Activated T-cell treated with anti-CD3 and anti-CD28 coated beads, Interleukin-2, amount 50 U/mL, for 4 hours (primary cell): Measurements from ENCODE around the gene MYPN. TPM values are rescaled to one million over a fixed set of nuclear protein-coding genes. Genes with fewer than 3 reads are reported as not detected.

Source experiments
- ATAC-seq, 2 donors: fragments of 200-7000 bp; cut with Tn5 transposase; one replicate each; pipeline ENCODE4 v1.10.0; 2021
- DNase-seq: peaks from one replicate; pipeline ENCODE4 v3.0.0-alpha.2; 2020
- H3K27me3 Mint-ChIP-seq: one replicate; pipeline ENCODE4 v1.8.0; 2021; ENCODE audit warnings: low read depth, mixed read lengths
- H3K36me3 Mint-ChIP-seq: one replicate; pipeline ENCODE4 v1.8.0; 2022; ENCODE audit warnings: mixed read lengths; ENCODE audit not compliant: insufficient read depth
- H3K4me1 Mint-ChIP-seq: one replicate; pipeline ENCODE4 v1.8.0; 2021; ENCODE audit warnings: low read depth, mixed read lengths
- H3K4me3 Mint-ChIP-seq: one replicate; pipeline ENCODE4 v1.8.0; 2021; ENCODE audit warnings: mild to moderate bottlenecking, moderate library complexity, mixed read lengths
- H3K9me3 Mint-ChIP-seq: one replicate; pipeline ENCODE4 v1.8.0; 2021; ENCODE audit warnings: mixed read lengths
- total RNA-seq, 3 donors: library from RNA; stranded (reverse); gene quantifications; one replicate each; pipeline ENCODE4 v1.2.1, GENCODE V29; 2021

MYPN gene
- total RNA-seq, 3 donors from 2014 or later, result not detected

- no peaks in the 10 kb centered on the region for H3K9me3 Mint-ChIP-seq
- no peaks in the 10 kb centered on the region for H3K36me3 Mint-ChIP-seq
- H3K27me3 Mint-ChIP-seq, result peaks cover 3% of the 10 kb centered on the region
- no peak overlapping the region for H3K4me3 Mint-ChIP-seq
- no peaks in the 10 kb centered on the region for H3K4me1 Mint-ChIP-seq
- no peak for ATAC-seq
- no peak for DNase-seq
Observed at GRCh38 chr10:68133523-68133922, 24.2 kb downstream of the MYPN start.

- H3K4me3 Mint-ChIP-seq, result no peak overlapping the region
- ATAC-seq (no peak), DNase-seq (no peak)
- no peaks in the 10 kb centered on the region for H3K9me3 Mint-ChIP-seq
- H3K27me3 Mint-ChIP-seq, result peaks cover 10% of the 10 kb centered on the region
- no peaks in the 10 kb centered on the region for H3K4me1 Mint-ChIP-seq
- H3K36me3 Mint-ChIP-seq, result no peaks in the 10 kb centered on the region
Observed at GRCh38 chr10:68135362-68135761, 26.1 kb downstream of the MYPN start.

GRCh38 chr10:68135922-68136792 lies 26.9 kb downstream of the MYPN start:
- ATAC-seq (no peak), DNase-seq (no peak)
- H3K27me3 Mint-ChIP-seq, result peaks cover 15% of the 10 kb centered on the region
- no peaks in the 10 kb centered on the region for H3K4me1 Mint-ChIP-seq
- no peaks in the 10 kb centered on the region for H3K9me3 Mint-ChIP-seq
- no peaks in the 10 kb centered on the region for H3K36me3 Mint-ChIP-seq
- no peak overlapping the region for H3K4me3 Mint-ChIP-seq

GRCh38 chr10:68137171-68137570 lies 27.9 kb downstream of the MYPN start:
- Mint-ChIP-seq H3K9me3 (no peaks in the 10 kb centered on the region), H3K4me1 (no peaks in the 10 kb centered on the region), H3K27me3 (peaks cover 15% of the 10 kb centered on the region), H3K4me3 (no peak overlapping the region), H3K36me3 (no peaks in the 10 kb centered on the region)
- no peak for ATAC-seq
- DNase-seq, result no peak

- H3K36me3 Mint-ChIP-seq, result no peaks in the 10 kb centered on the region
- H3K4me3 Mint-ChIP-seq, result no peak overlapping the region
- no peak for ATAC-seq
- no peaks in the 10 kb centered on the region for H3K9me3 Mint-ChIP-seq
- DNase-seq, result no peak
- H3K27me3 Mint-ChIP-seq, result peaks cover 15% of the 10 kb centered on the region
- H3K4me1 Mint-ChIP-seq, result no peaks in the 10 kb centered on the region
Observed at GRCh38 chr10:68138526-68138925, 29.2 kb downstream of the MYPN start.

GRCh38 chr10:68139448-68140272 lies 30.4 kb downstream of the MYPN start:
- Mint-ChIP-seq H3K4me3 (no peak overlapping the region), H3K4me1 (no peaks in the 10 kb centered on the region), H3K36me3 (no peaks in the 10 kb centered on the region), H3K27me3 (peaks cover 15% of the 10 kb centered on the region), H3K9me3 (no peaks in the 10 kb centered on the region)
- DNase-seq, result no peak
- ATAC-seq, result no peak

- ATAC-seq (no peak), DNase-seq (no peak)
- Mint-ChIP-seq H3K27me3 (peaks cover 12% of the 10 kb centered on the region), H3K36me3 (no peaks in the 10 kb centered on the region), H3K4me3 (no peak overlapping the region), H3K9me3 (no peaks in the 10 kb centered on the region), H3K4me1 (no peaks in the 10 kb centered on the region)
Observed at GRCh38 chr10:68142761-68143160, 33.5 kb downstream of the MYPN start.

- Mint-ChIP-seq H3K4me1 (no peaks in the 10 kb centered on the region), H3K9me3 (no peaks in the 10 kb centered on the region), H3K36me3 (no peaks in the 10 kb centered on the region), H3K4me3 (no peak overlapping the region), H3K27me3 (peaks cover 12% of the 10 kb centered on the region)
- DNase-seq, result no peak
- no peak for ATAC-seq
Observed at GRCh38 chr10:68144709-68145108, 35.4 kb downstream of the MYPN start.

- H3K36me3 Mint-ChIP-seq, result no peaks in the 10 kb centered on the region
- no peaks in the 10 kb centered on the region for H3K4me1 Mint-ChIP-seq
- DNase-seq (no peak), ATAC-seq (no peak)
- H3K9me3 Mint-ChIP-seq, result no peaks in the 10 kb centered on the region
- H3K4me3 Mint-ChIP-seq, result no peak overlapping the region
- H3K27me3 Mint-ChIP-seq, result peaks cover 2% of the 10 kb centered on the region
Observed at GRCh38 chr10:68145705-68146104, 36.4 kb downstream of the MYPN start.

- H3K4me1 Mint-ChIP-seq, result no peaks in the 10 kb centered on the region
- DNase-seq, result no peak
- H3K27me3 Mint-ChIP-seq, result no peaks in the 10 kb centered on the region
- H3K9me3 Mint-ChIP-seq, result no peaks in the 10 kb centered on the region
- H3K36me3 Mint-ChIP-seq, result no peaks in the 10 kb centered on the region
- ATAC-seq, result no peak
- H3K4me3 Mint-ChIP-seq, result no peak overlapping the region
Observed at GRCh38 chr10:68146133-68146532, 36.8 kb downstream of the MYPN start.

- Mint-ChIP-seq H3K27me3 (peaks cover 3% of the 10 kb centered on the region), H3K4me3 (no peak overlapping the region), H3K36me3 (no peaks in the 10 kb centered on the region), H3K4me1 (no peaks in the 10 kb centered on the region), H3K9me3 (no peaks in the 10 kb centered on the region)
- DNase-seq (no peak), ATAC-seq (no peak)
Observed at GRCh38 chr10:68151453-68151852, 42.2 kb downstream of the MYPN start.

GRCh38 chr10:68153473-68154210 lies 44.4 kb downstream of the MYPN start:
- Mint-ChIP-seq H3K9me3 (no peaks in the 10 kb centered on the region), H3K27me3 (peaks cover 3% of the 10 kb centered on the region), H3K36me3 (no peaks in the 10 kb centered on the region), H3K4me1 (no peaks in the 10 kb centered on the region), H3K4me3 (no peak overlapping the region)
- DNase-seq (no peak), ATAC-seq (no peak)

GRCh38 chr10:68154211-68154497 lies 44.9 kb downstream of the MYPN start:
- no peaks in the 10 kb centered on the region for H3K36me3 Mint-ChIP-seq
- H3K27me3 Mint-ChIP-seq, result peaks cover 3% of the 10 kb centered on the region
- H3K9me3 Mint-ChIP-seq, result no peaks in the 10 kb centered on the region
- H3K4me3 Mint-ChIP-seq, result no peak overlapping the region
- DNase-seq (no peak), ATAC-seq (no peak)
- H3K4me1 Mint-ChIP-seq, result no peaks in the 10 kb centered on the region

- no peak for ATAC-seq
- Mint-ChIP-seq H3K27me3 (peaks cover 3% of the 10 kb centered on the region), H3K9me3 (no peaks in the 10 kb centered on the region), H3K4me3 (no peak overlapping the region), H3K36me3 (no peaks in the 10 kb centered on the region), H3K4me1 (no peaks in the 10 kb centered on the region)
- no peak for DNase-seq
Observed at GRCh38 chr10:68155615-68156210, 46.4 kb downstream of the MYPN start.
